GM19240 (cell line): Measurements from ENCODE around the gene MED12L.

Source experiments
- DNase-seq: peaks from one replicate; pipeline ENCODE4 v3.0.0; 2011; ENCODE audit warnings: low spot score; ENCODE audit not compliant: insufficient read length

The MED12L gene

DNA sequence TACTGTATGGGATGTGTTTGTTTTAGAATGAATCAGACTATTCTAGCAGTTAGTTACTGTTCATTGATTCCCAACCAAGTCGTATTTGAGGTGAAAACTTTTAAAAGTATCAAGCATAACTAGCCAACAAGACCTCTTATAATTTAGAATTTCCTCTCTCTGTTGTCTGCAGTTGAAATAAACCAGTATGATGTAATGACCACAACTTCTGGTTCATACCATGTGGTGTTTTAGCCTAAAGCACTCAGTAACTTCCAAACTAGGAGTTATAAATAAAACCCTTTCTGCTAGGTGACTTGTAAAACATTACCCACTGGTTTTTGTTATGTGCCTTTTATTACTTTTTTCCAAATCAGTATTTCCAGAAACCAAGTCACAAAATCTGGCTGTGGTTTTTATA is 318.9 kb downstream of the MED12L start:
- no peak for DNase-seq

DNA sequence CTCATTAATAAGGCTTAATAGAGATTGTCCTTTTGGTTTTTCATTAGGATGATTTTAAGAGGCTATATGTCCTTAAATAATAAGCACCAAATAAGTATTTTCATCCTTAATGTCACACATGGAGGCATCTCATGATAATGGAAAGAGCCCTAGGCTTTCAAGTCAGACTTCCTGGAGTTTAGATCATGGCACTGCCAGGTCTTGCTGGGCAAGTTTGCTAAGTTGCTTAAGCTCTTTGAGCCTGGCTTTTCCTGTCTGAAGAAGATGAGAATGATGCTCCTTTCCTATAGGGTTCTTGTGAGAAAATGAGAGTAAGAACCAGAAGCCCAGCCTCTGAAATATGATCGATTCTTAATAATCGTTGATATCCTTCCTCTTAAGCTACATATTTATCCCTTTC is 322.5 kb downstream of the MED12L start:
- no peak for DNase-seq

GRCh38 chr3:151410891-151411559 is 325.6 kb downstream of the MED12L start:
- DNase-seq: no peak

GRCh38 chr3:151412989-151413388 is 327.5 kb downstream of the MED12L start:
- DNase-seq: no peak

GRCh38 chr3:151415289-151415688 is 329.8 kb downstream of the MED12L start:
- DNase-seq: no peak

DNA sequence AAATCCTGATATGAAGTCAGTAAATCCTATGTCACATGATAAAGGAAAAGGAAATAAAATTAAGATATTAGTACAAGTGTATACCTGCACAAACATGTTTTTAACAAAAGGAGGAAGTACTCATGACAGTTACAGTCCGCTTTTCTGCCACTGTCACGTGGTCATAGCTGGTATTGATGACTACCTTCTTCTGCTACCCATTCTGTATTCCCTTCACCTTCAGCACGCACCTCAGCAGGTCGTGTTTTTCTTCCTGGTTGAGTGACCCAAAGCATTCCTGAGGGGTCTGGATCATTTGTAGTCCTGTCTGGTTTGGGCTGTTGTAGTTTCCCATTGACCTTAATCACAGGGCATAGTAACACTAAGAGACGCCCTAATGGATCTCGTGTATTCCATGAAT is 334.3 kb downstream of the MED12L start:
- no peak for DNase-seq

DNA sequence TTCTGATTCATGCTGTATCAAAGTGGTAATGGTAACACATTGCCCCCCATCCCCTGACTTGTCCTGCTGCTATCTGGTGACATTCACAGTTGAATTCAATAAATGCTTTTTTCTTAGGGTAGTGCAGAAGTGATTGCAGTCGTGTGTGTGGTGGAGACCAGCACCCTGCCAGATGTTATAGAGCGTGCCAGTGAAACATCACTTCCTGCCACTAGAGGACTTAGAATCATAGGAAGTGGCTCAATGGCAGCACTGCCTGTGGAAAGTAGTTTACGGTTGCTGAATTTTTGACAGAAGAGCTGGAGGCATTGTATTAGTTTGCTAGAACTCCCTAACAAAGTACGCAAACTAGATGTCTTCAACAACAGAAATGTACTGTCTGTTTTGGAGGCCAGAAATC is 336.5 kb downstream of the MED12L start:
- DNase-seq: no peak

GRCh38 chr3:151423091-151423490 is 337.6 kb downstream of the MED12L start:
- DNase-seq: no peak

- DNase-seq: no peak
Measured at GRCh38 chr3:151425627-151426340, 340.3 kb downstream of the MED12L start.

GRCh38 chr3:151426341-151426657 is 340.8 kb downstream of the MED12L start:
- DNase-seq: no peak

GRCh38 chr3:151428386-151428785 is 342.9 kb downstream of the MED12L start:
- DNase-seq: no peak

GRCh38 chr3:151430821-151431484 is 345.5 kb downstream of the MED12L start:
- DNase-seq: no peak

- no peak for DNase-seq
Measured at GRCh38 chr3:151431940-151432339, 346.5 kb downstream of the MED12L start.

DNA sequence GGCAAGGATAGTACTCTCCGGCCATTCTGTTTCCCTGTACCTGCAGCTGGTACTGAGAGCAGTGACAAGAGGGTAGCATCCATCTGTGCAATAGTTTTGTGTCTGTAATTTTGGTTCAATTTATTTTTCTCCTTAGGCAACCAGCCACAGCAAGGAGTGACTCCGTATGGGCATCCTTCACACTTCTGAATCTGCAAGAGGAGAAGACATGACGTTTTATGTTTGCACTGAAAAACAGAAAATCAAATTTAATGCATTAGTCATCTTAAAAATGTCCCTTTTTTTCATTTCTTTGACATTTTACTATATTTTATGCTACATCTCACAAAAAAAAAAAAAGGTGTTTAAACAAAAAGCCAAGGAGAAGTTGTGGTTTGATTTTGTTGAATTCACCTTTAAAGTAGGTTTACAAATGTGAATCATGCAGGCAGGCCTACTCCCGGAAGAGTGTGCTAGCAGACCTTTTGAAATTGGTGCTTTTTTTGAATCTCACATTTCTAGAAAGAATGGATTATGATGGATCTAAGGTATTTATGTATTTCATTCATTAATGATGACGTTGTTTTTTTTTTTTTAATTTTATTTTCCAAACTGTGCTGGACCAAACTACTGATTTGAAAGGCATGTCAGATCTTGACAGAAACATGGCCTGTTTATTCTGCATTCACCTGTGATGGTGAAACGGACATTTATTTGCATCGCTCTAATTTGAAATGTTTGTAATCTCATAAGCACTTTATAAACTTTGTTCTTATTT is 347.3 kb downstream of the MED12L start:
- no peak for DNase-seq

DNA sequence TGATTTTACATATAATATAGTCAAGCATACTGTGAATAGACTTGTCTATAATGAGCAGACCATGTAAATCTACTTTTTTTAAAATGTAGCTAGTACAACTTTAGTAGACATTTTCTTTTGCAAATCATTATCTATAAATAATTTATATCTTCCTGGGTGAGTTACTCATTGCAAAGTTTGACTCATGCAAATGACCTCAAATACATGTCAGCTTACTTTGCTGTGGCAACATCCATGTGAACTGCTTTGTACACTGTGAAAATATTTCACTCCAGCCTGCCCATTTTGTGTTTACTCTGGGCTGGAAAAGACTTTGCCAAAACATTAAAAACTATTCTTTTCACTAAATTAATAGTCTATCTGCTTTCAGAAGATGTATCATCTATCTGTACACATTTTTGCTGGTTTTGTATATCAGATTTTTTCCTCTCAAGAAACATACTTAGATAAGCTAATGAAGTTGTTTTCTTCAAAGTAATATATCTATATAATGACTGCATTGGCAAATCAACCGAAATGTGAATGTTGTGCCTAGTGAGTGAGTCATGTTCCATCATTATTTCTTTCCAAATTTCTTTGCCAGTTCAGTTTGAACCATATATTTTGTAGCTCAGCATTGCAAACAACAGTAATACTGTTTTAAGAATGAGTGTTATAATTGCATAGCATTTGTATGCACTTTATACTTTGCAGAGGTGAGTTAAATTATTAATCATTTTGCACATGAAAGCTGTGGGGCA is 348.9 kb downstream of the MED12L start:
- DNase-seq: no peak

DNA sequence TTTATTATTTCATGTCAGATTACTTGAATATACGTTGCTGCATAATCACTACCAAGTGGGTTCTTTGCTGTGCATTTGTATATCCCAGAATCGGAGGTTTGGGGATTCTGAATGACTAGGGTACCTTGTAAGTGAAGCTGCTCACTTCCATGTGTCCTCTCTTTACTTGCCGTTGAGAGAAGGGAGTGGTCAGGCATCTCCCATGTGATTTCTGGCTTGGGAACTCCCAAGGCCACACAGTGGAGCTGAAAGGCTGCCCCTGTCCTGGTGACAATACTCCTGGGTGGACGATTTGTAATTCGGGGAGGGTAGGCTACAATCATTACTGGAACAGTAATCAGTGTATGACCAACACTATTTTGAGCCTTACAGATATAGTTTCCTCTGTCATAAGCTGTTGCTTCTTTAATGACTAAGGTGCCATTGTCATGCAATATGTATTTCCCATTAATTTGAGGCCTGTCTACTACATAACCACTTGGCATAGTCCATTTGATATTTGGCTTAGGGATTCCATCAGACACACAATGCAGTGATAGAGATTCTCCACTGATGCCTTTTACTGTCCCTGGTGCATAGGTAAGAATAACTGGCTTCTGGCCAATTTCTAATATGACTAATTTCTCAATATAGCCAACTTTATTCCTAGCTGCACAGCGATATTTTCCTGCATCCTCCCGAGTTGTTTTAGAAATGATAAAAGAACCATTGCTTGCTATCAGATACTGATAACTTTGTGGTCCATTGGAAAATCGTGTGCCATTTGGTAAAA is 351.4 kb downstream of the MED12L start:
- no peak for DNase-seq

- no peak for DNase-seq
Measured at GRCh38 chr3:151437906-151438305, 352.4 kb downstream of the MED12L start.

GRCh38 chr3:151439652-151440125 is 354.2 kb downstream of the MED12L start:
- no peak for DNase-seq

GRCh38 chr3:151440940-151441339 is 355.5 kb downstream of the MED12L start:
- no peak for DNase-seq

GRCh38 chr3:151443583-151443982 is 358.1 kb downstream of the MED12L start:
- DNase-seq: no peak
